Neural cell (in vitro differentiated cells): ENCODE measurements around the gene SCUBE2.
"Not testable (repeated sequence)": the region's sequence is repeated elsewhere in the genome, so short reads cannot be mapped to it uniquely, and the experiment has no call there.

Source experiments
- CTCF ChIP-seq: fragments of 450-650 bp; IDR thresholded peaks from 2 replicates; pipeline ENCODE4 v1.5.1; 2014; ENCODE audit warnings: antibody characterized with exemption, mild to moderate bottlenecking, moderate library complexity; ENCODE audit not compliant: poor library complexity, severe bottlenecking
- EP300 ChIP-seq: fragments of 450-650 bp; conservative IDR thresholded peaks from 2 replicates; pipeline ENCODE4 v1.6.1; 2014; ENCODE audit warnings: antibody characterized with exemption, mild to moderate bottlenecking, moderate library complexity; ENCODE audit not compliant: poor library complexity, severe bottlenecking
- EZH2 ChIP-seq: fragments of 200-600, 300-800 bp; shearing (Covaris generic), sonication (generic); IDR thresholded peaks from 2 replicates; pipeline ENCODE4 v1.6.1; 2014; ENCODE audit warnings: antibody characterized with exemption, low read length, borderline replicate concordance, mild to moderate bottlenecking; ENCODE audit not compliant: insufficient read depth, poor library complexity, severe bottlenecking
- POLR2AphosphoS5 ChIP-seq: IDR thresholded peaks from 2 replicates; pipeline ENCODE4 v1.6.1; 2012
- RAD21 ChIP-seq: fragments of 450-650 bp; conservative IDR thresholded peaks from 2 replicates; pipeline ENCODE4 v1.6.1; 2014; ENCODE audit warnings: antibody characterized with exemption, mild to moderate bottlenecking, moderate library complexity
- REST ChIP-seq: IDR thresholded peaks from 2 replicates; pipeline ENCODE4 v1.6.1; 2012; ENCODE audit warnings: borderline replicate concordance

GRCh38 chr11:9009538-9009937, 81.9 kb downstream of the SCUBE2 start:
- not testable (repeated sequence) for TF ChIP-seq CTCF, REST, EZH2, POLR2AphosphoS5, EP300, RAD21
